GM23248 (cell line): ENCODE data around the gene GPT2.

Experiments used
- EZH2 ChIP-seq: fragments of 200-600 bp; sonication (generic); IDR thresholded peaks from 2 replicates; pipeline ENCODE4 v1.6.1; 2018; ENCODE audit warnings: antibody characterized with exemption, mild to moderate bottlenecking; ENCODE audit not compliant: insufficient read depth, poor library complexity, severe bottlenecking
- EZH2phosphoT487 ChIP-seq: fragments of 200-600 bp; sonication (generic); IDR thresholded peaks from 2 replicates; pipeline ENCODE4 v1.6.1; 2018; ENCODE audit warnings: antibody characterized with exemption, moderate library complexity, mild to moderate bottlenecking, low read depth; ENCODE audit not compliant: insufficient read depth

DNA sequence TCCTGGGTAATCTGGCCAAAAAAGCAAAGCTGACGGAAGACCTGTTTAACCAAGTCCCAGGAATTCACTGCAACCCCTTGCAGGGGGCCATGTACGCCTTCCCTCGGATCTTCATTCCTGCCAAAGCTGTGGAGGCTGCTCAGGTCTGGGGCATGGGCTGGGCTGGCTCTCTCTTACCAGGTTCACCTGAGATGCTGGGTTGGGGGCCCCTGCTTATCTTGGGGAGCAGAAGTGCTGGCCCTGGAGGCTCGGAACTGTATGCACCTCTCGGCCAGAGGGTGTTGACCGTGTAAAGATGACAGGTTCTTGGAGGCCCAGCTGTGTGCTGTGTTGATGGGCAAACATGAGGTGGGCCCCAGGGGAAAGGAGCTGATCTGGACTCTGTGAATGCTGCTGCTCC is 40.2 kb downstream of the GPT2 start:
- TF ChIP-seq EZH2 = no peak
- TF ChIP-seq EZH2phosphoT487 = no peak
